ENCODE data around the gene PXN.

PXN gene

GRCh38 chr12:120265473-120266179 is at the start of gene PXN:
Gene PXN, minus strand, starts transcription at chr12:120265730. Its CDS starts 101 bp downstream, at chr12:120265629.
- no peaks in the 10 kb centered on the region for H3K27me3 Mint-ChIP-seq

GRCh38 chr12:120314220-120314619 is 48.7 kb upstream of the PXN start:
- Mint-ChIP-seq H3K27me3 (no peaks in the 10 kb centered on the region), H3K4me3 (no peak overlapping the region), H3K4me1 (ENCODE audit: low read depth) (peaks cover 15% of the 10 kb centered on the region), H3K9me3 (no peaks in the 10 kb centered on the region), H3K36me3 (ENCODE audit: low read depth) (no peaks in the 10 kb centered on the region), H3K27ac (no peak overlapping the region)

More at GRCh38 chr12:120265473-120266179, at the start of gene PXN:
- H3K9me3 Mint-ChIP-seq: no peaks in the 10 kb centered on the region
- peak within 1 kb of the TSS; percentile 86 for H3K27ac Mint-ChIP-seq
- peak within 1 kb of the TSS; percentile 88 for H3K4me3 Mint-ChIP-seq
- no peaks in the 10 kb centered on the region for H3K36me3 Mint-ChIP-seq (ENCODE audit: low read depth)
- peaks cover 46% of the 10 kb centered on the region for H3K4me1 Mint-ChIP-seq (ENCODE audit: low read depth)

- Mint-ChIP-seq H3K36me3 (ENCODE audit: low read depth) (no peaks in the 10 kb centered on the region), H3K4me1 (ENCODE audit: low read depth) (peaks cover 9% of the 10 kb centered on the region), H3K27me3 (no peaks in the 10 kb centered on the region), H3K27ac (peak within 1 kb of the TSS; percentile 91), H3K9me3 (no peaks in the 10 kb centered on the region), H3K4me3 (peak within 1 kb of the TSS; percentile 99)
Measured at GRCh38 chr12:120301962-120302815, 36.7 kb upstream of the PXN start, which contains the start of gene SIRT4. Gene SIRT4, plus strand, starts transcription at chr12:120302321. Its CDS starts 1,241 bp downstream, at chr12:120303562.

GRCh38 chr12:120292661-120293531 is 27.4 kb upstream of the PXN start, which contains the start of gene RNU4-1:
Gene RNU4-1, minus strand, starts transcription at chr12:120293237.
- no peak within 1 kb of the TSS for H3K4me3 Mint-ChIP-seq
- peaks cover 6% of the 10 kb centered on the region for H3K4me1 Mint-ChIP-seq (ENCODE audit: low read depth)
- H3K9me3 Mint-ChIP-seq: no peaks in the 10 kb centered on the region

DNA sequence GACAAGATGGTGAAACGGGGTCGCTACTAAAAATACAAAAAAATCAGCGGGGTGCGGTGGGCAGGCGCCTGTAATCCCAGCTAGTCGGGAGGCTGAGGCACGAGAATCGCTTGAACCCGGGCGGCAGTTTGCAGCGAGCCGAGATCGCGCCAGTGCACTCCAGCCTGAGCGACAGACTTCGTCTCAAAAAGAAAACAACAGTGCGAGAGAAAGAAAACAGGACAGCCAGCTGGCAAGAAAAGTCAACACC is 26.8 kb upstream of the PXN start:
- no peak overlapping the region for H3K27ac Mint-ChIP-seq
- H3K27me3 Mint-ChIP-seq: no peaks in the 10 kb centered on the region
- peaks cover 6% of the 10 kb centered on the region for H3K4me1 Mint-ChIP-seq (ENCODE audit: low read depth)
- H3K9me3 Mint-ChIP-seq: no peaks in the 10 kb centered on the region
- H3K4me3 Mint-ChIP-seq: no peak overlapping the region
- H3K36me3 Mint-ChIP-seq (ENCODE audit: low read depth): no peaks in the 10 kb centered on the region

More at GRCh38 chr12:120292661-120293531, 27.4 kb upstream of the PXN start, which contains the start of gene RNU4-1:
- Mint-ChIP-seq H3K27me3 (no peaks in the 10 kb centered on the region), H3K36me3 (ENCODE audit: low read depth) (no peaks in the 10 kb centered on the region), H3K27ac (no peak within 1 kb of the TSS)

- H3K4me1 Mint-ChIP-seq (ENCODE audit: low read depth): peaks cover 6% of the 10 kb centered on the region
- H3K27ac Mint-ChIP-seq: no peak overlapping the region
- H3K27me3 Mint-ChIP-seq: no peaks in the 10 kb centered on the region
- H3K36me3 Mint-ChIP-seq (ENCODE audit: low read depth): no peaks in the 10 kb centered on the region
- H3K9me3 Mint-ChIP-seq: no peaks in the 10 kb centered on the region
- H3K4me3 Mint-ChIP-seq: no peak overlapping the region
Measured at GRCh38 chr12:120290609-120291305, 25.2 kb upstream of the PXN start.

DNA sequence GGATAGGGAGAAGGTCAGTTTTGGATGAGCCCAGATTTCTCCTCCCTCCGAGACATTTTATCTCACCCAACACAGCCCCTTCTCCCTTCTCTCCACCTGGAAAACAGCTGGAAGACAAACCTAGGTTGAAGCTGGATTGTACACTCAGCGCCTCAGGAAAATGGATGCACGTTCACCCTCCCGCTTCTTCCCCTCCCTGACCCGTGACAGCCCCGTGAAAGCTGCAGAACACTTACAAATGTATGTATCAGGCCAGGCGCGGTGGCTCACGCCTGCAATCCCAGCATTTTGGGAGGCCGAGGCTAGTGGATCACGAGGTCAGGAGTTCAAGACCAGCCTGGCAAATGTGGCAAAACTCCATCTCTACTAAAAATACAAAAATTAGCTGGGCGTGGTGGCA is 22.0 kb upstream of the PXN start:
- no peaks in the 10 kb centered on the region for H3K27me3 Mint-ChIP-seq
- H3K4me1 Mint-ChIP-seq (ENCODE audit: low read depth): peaks cover 6% of the 10 kb centered on the region
- H3K27ac Mint-ChIP-seq: no peak overlapping the region
- no peaks in the 10 kb centered on the region for H3K36me3 Mint-ChIP-seq (ENCODE audit: low read depth)
- H3K9me3 Mint-ChIP-seq: no peaks in the 10 kb centered on the region
- H3K4me3 Mint-ChIP-seq: no peak overlapping the region

DNA sequence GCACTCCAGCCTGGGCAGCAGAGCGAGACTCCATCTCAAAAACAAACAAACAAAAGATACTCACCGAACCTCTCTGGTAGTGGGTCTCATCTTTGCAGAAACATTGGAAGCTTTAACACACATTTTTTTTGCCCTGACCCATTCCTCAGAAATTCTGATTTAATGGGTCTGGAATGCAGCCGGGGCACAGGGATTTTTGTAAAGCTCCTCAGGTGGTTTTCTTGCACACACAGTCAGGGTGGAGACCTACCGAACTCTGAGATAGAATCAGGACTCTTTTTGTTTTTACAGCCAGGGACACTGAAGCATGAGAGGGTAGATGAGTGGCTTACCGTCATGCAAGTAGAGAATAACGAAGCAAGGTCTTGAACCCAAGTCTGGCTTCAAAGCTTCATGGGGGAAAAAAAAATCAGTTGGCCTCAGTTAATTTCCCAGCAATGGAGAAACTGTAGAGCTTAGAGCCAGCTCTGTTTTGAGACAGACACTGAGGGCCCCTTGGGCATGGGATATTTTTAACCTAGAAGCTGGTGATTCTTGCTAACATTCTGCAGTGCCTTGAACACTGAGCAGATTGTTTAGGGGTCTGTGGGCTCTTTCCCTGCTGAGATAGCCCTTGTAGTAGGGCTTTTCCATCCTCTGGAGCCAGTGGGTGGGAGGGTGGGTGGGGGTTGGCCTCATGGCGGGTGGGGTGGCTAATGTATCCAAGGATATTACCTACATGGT is 21.4 kb upstream of the PXN start:
- Mint-ChIP-seq H3K4me1 (ENCODE audit: low read depth) (peaks cover 6% of the 10 kb centered on the region), H3K36me3 (ENCODE audit: low read depth) (no peaks in the 10 kb centered on the region), H3K4me3 (no peak overlapping the region), H3K27me3 (no peaks in the 10 kb centered on the region), H3K27ac (no peak overlapping the region), H3K9me3 (no peaks in the 10 kb centered on the region)

DNA sequence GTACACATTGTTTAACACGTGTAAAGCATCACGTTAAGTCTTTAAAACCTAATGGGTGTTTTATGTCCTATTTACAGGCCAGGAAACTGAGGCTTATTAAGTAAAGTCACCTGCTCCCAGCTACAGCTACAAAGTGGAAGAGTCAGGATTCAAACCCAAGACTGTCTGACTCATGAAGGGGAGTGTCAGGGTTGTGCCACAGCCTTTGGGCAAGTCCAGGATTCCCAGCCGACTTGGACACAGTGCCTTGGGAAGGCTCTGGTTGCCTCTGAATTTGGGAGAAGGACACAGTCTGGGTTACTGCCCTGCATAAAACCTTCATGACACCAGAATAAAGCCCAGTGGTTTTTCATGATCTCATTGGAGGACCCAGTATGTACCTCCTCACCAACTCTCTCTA is 18.9 kb upstream of the PXN start:
- Mint-ChIP-seq H3K36me3 (ENCODE audit: low read depth) (no peaks in the 10 kb centered on the region), H3K4me3 (no peak overlapping the region), H3K4me1 (ENCODE audit: low read depth) (no peaks in the 10 kb centered on the region)

GRCh38 chr12:120283318-120283717 is 17.8 kb upstream of the PXN start:
- no peak overlapping the region for H3K27ac Mint-ChIP-seq
- no peak overlapping the region for H3K4me3 Mint-ChIP-seq
- H3K4me1 Mint-ChIP-seq (ENCODE audit: low read depth): no peaks in the 10 kb centered on the region
- no peaks in the 10 kb centered on the region for H3K9me3 Mint-ChIP-seq
- H3K27me3 Mint-ChIP-seq: no peaks in the 10 kb centered on the region
- no peaks in the 10 kb centered on the region for H3K36me3 Mint-ChIP-seq (ENCODE audit: low read depth)

More for the DNA sequence above, 18.9 kb upstream of the PXN start:
- Mint-ChIP-seq H3K27me3 (no peaks in the 10 kb centered on the region), H3K27ac (no peak overlapping the region), H3K9me3 (no peaks in the 10 kb centered on the region)

DNA sequence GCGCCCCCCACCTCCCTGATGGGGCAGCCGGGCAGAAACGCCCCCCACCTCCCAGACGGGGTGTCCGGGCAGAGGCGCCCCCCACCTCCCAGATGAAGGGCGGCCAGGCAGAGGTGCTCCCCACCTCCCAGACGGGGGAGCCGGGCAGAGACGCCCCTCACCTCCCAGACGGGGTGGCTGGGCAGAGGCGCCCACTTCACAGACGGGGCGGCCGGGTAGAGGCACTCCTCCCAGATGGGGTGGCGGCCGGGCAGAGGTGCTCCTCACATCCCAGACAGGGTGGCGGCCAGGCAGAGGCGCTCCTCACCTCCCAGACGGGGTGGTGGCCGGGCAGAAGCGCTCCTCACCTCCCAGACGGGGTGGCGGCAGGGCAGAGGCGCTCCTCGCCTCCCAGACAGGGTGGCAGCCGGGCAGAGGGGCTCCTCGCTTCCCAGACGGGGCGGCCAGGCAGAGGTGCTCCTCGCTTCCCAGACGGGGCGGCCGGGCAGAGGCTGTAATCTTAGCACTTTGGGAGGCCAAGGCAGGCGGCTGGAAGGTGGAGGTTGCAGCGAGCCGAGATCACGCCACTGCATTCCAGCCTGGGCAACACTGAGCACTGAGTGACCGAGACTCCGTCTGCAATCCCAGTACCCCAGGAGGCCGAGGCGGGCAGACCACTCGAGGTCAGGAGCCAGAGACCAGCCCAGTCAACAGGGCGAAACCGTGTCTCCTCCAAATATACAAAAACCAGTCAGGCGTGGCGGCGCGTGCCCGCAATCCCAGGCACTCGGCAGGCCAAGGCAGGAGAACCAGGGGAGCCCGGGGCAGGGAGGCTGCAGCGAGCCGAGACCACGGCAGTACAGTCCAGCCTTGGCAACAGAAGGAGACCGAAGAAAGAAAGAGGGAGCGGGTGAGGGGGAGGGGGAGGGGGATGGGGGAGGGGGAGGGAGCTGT is 12.9 kb upstream of the PXN start:
- Mint-ChIP-seq H3K27me3 (no peaks in the 10 kb centered on the region), H3K36me3 (ENCODE audit: low read depth) (no peaks in the 10 kb centered on the region), H3K4me3 (no peak overlapping the region), H3K4me1 (ENCODE audit: low read depth) (no peaks in the 10 kb centered on the region), H3K27ac (no peak overlapping the region), H3K9me3 (no peaks in the 10 kb centered on the region)

- Mint-ChIP-seq H3K9me3 (no peaks in the 10 kb centered on the region), H3K4me3 (no peak overlapping the region), H3K27ac (no peak overlapping the region), H3K36me3 (ENCODE audit: low read depth) (no peaks in the 10 kb centered on the region), H3K27me3 (no peaks in the 10 kb centered on the region), H3K4me1 (ENCODE audit: low read depth) (no peaks in the 10 kb centered on the region)
Measured at GRCh38 chr12:120276734-120277133, 11.2 kb upstream of the PXN start.

DNA sequence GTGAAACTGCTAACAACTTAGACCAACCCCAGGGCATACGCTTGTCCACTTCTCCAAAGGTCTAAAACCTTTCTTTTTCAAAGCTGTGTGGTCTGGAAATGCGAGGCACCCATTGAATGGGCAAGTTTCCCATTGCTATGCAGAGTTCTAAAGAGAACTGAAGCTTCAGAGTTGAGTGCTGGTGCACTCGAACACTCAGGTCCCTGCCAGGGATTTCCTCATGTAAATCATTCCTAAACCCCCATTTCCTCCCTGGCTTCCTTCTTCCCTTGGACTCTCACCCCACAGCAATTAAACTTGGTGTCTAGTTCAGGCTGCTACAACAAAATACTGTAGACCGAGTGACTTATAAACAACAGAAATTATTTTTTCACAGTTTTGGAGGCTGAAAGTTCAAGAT is 2.2 kb upstream of the PXN start:
- no peak overlapping the region for H3K27ac Mint-ChIP-seq
- peaks cover 25% of the 10 kb centered on the region for H3K4me1 Mint-ChIP-seq (ENCODE audit: low read depth)
- H3K9me3 Mint-ChIP-seq: no peaks in the 10 kb centered on the region
- H3K27me3 Mint-ChIP-seq: no peaks in the 10 kb centered on the region
- H3K4me3 Mint-ChIP-seq: no peak overlapping the region
- no peaks in the 10 kb centered on the region for H3K36me3 Mint-ChIP-seq (ENCODE audit: low read depth)
